ENCODE results near the gene CATSPER2.
"Not testable (repeated sequence)": the region's sequence is repeated elsewhere in the genome, so short reads cannot be mapped to it uniquely, and the experiment has no call there.

Gene CATSPER2

GRCh38 chr15:43648649-43649429 lies at the start of gene CATSPER2:
CATSPER2 (minus strand) TSS chr15:43648844; CDS start chr15:43648061, 783 bp downstream.
- H3K27me3 ChIP-seq (ENCODE audit: control insufficient read depth, insufficient read depth, low read length) = no peaks in the 10 kb centered on the region

GRCh38 chr15:43693148-43694022 lies 44.7 kb upstream of the CATSPER2 start, which contains the start of gene CKMT1A:
CKMT1A (plus strand) TSS chr15:43693859; CDS start chr15:43694051, 192 bp downstream.
- H3K27me3 ChIP-seq (ENCODE audit: control insufficient read depth, insufficient read depth, low read length); H3K4me1 ChIP-seq (ENCODE audit: control insufficient read depth, insufficient read depth, low read length); H3K9me3 ChIP-seq (ENCODE audit: control insufficient read depth, insufficient read depth, low read depth, low read length): not testable (repeated sequence)

More at GRCh38 chr15:43648649-43649429, at the start of gene CATSPER2:
- peaks cover 5% of the 10 kb centered on the region for H3K36me3 ChIP-seq (ENCODE audit: control insufficient read depth, insufficient read depth, low read length)
- no peak within 1 kb of the TSS for H3K4me3 ChIP-seq (ENCODE audit: low read depth, low read length)
- H3K4me1 ChIP-seq (ENCODE audit: control insufficient read depth, insufficient read depth, low read length) = no peaks in the 10 kb centered on the region
- H3K9me3 ChIP-seq (ENCODE audit: control insufficient read depth, insufficient read depth, low read depth, low read length) = peaks cover 9% of the 10 kb centered on the region
- H3K27ac ChIP-seq (ENCODE audit: low read depth, low read length) = no peak within 1 kb of the TSS
- no peak within 1 kb of the TSS for H3K9ac ChIP-seq (ENCODE audit: low read length)

GRCh38 chr15:43692679-43693078 lies 44.0 kb upstream of the CATSPER2 start:
- not testable (repeated sequence) for H3K27me3 ChIP-seq (ENCODE audit: control insufficient read depth, insufficient read depth, low read length); H3K9me3 ChIP-seq (ENCODE audit: control insufficient read depth, insufficient read depth, low read depth, low read length); H3K4me3 ChIP-seq (ENCODE audit: low read depth, low read length); H3K36me3 ChIP-seq (ENCODE audit: control insufficient read depth, insufficient read depth, low read length); H3K9ac ChIP-seq (ENCODE audit: low read length); H3K27ac ChIP-seq (ENCODE audit: low read depth, low read length); H3K4me1 ChIP-seq (ENCODE audit: control insufficient read depth, insufficient read depth, low read length)

More at GRCh38 chr15:43693148-43694022, 44.7 kb upstream of the CATSPER2 start, which contains the start of gene CKMT1A:
- not testable (repeated sequence) for H3K27ac ChIP-seq (ENCODE audit: low read depth, low read length); H3K4me3 ChIP-seq (ENCODE audit: low read depth, low read length); H3K9ac ChIP-seq (ENCODE audit: low read length); H3K36me3 ChIP-seq (ENCODE audit: control insufficient read depth, insufficient read depth, low read length)

GRCh38 chr15:43689604-43690301 lies 41.1 kb upstream of the CATSPER2 start:
- not testable (repeated sequence) for H3K36me3 ChIP-seq (ENCODE audit: control insufficient read depth, insufficient read depth, low read length); H3K4me3 ChIP-seq (ENCODE audit: low read depth, low read length); H3K27me3 ChIP-seq (ENCODE audit: control insufficient read depth, insufficient read depth, low read length); H3K4me1 ChIP-seq (ENCODE audit: control insufficient read depth, insufficient read depth, low read length); H3K9me3 ChIP-seq (ENCODE audit: control insufficient read depth, insufficient read depth, low read depth, low read length); H3K27ac ChIP-seq (ENCODE audit: low read depth, low read length); H3K9ac ChIP-seq (ENCODE audit: low read length)

- H3K4me1 ChIP-seq (ENCODE audit: control insufficient read depth, insufficient read depth, low read length); H3K27me3 ChIP-seq (ENCODE audit: control insufficient read depth, insufficient read depth, low read length); H3K9me3 ChIP-seq (ENCODE audit: control insufficient read depth, insufficient read depth, low read depth, low read length); H3K9ac ChIP-seq (ENCODE audit: low read length); H3K4me3 ChIP-seq (ENCODE audit: low read depth, low read length); H3K27ac ChIP-seq (ENCODE audit: low read depth, low read length); H3K36me3 ChIP-seq (ENCODE audit: control insufficient read depth, insufficient read depth, low read length): not testable (repeated sequence)
These were observed 25.5 kb upstream of the CATSPER2 start for GRCh38 chr15:43674175-43674574.

- H3K4me1 ChIP-seq (ENCODE audit: control insufficient read depth, insufficient read depth, low read length); H3K27me3 ChIP-seq (ENCODE audit: control insufficient read depth, insufficient read depth, low read length); H3K27ac ChIP-seq (ENCODE audit: low read depth, low read length); H3K9ac ChIP-seq (ENCODE audit: low read length); H3K4me3 ChIP-seq (ENCODE audit: low read depth, low read length); H3K9me3 ChIP-seq (ENCODE audit: control insufficient read depth, insufficient read depth, low read depth, low read length); H3K36me3 ChIP-seq (ENCODE audit: control insufficient read depth, insufficient read depth, low read length): not testable (repeated sequence)
These were observed 17.5 kb upstream of the CATSPER2 start for GRCh38 chr15:43666177-43666576.

GRCh38 chr15:43663333-43663732 lies 14.7 kb upstream of the CATSPER2 start:
- not testable (repeated sequence) for H3K27ac ChIP-seq (ENCODE audit: low read depth, low read length); H3K27me3 ChIP-seq (ENCODE audit: control insufficient read depth, insufficient read depth, low read length); H3K4me3 ChIP-seq (ENCODE audit: low read depth, low read length); H3K36me3 ChIP-seq (ENCODE audit: control insufficient read depth, insufficient read depth, low read length); H3K9me3 ChIP-seq (ENCODE audit: control insufficient read depth, insufficient read depth, low read depth, low read length); H3K9ac ChIP-seq (ENCODE audit: low read length); H3K4me1 ChIP-seq (ENCODE audit: control insufficient read depth, insufficient read depth, low read length)

- not testable (repeated sequence) for H3K27me3 ChIP-seq (ENCODE audit: control insufficient read depth, insufficient read depth, low read length); H3K4me3 ChIP-seq (ENCODE audit: low read depth, low read length); H3K36me3 ChIP-seq (ENCODE audit: control insufficient read depth, insufficient read depth, low read length); H3K27ac ChIP-seq (ENCODE audit: low read depth, low read length); H3K9ac ChIP-seq (ENCODE audit: low read length); H3K9me3 ChIP-seq (ENCODE audit: control insufficient read depth, insufficient read depth, low read depth, low read length); H3K4me1 ChIP-seq (ENCODE audit: control insufficient read depth, insufficient read depth, low read length)
These were observed 13.6 kb upstream of the CATSPER2 start for GRCh38 chr15:43662293-43662692.

- H3K4me1 ChIP-seq (ENCODE audit: control insufficient read depth, insufficient read depth, low read length); H3K4me3 ChIP-seq (ENCODE audit: low read depth, low read length); H3K27ac ChIP-seq (ENCODE audit: low read depth, low read length); H3K36me3 ChIP-seq (ENCODE audit: control insufficient read depth, insufficient read depth, low read length); H3K27me3 ChIP-seq (ENCODE audit: control insufficient read depth, insufficient read depth, low read length); H3K9me3 ChIP-seq (ENCODE audit: control insufficient read depth, insufficient read depth, low read depth, low read length); H3K9ac ChIP-seq (ENCODE audit: low read length): not testable (repeated sequence)
These were observed 11.1 kb upstream of the CATSPER2 start for GRCh38 chr15:43659727-43660126.

- not testable (repeated sequence) for H3K4me1 ChIP-seq (ENCODE audit: control insufficient read depth, insufficient read depth, low read length); H3K9ac ChIP-seq (ENCODE audit: low read length); H3K4me3 ChIP-seq (ENCODE audit: low read depth, low read length); H3K9me3 ChIP-seq (ENCODE audit: control insufficient read depth, insufficient read depth, low read depth, low read length); H3K27me3 ChIP-seq (ENCODE audit: control insufficient read depth, insufficient read depth, low read length); H3K36me3 ChIP-seq (ENCODE audit: control insufficient read depth, insufficient read depth, low read length); H3K27ac ChIP-seq (ENCODE audit: low read depth, low read length)
These were observed 834 bp upstream of the CATSPER2 start for GRCh38 chr15:43649430-43649926.
